ENCODE results near the gene RELT.
"Not testable (repeated sequence)": the region's sequence is repeated elsewhere in the genome, so short reads cannot be mapped to it uniquely, and the experiment has no call there.

Gene RELT

GRCh38 chr11:73429121-73429750, 53.0 kb downstream of the RELT start:
- Histone ChIP-seq H3F3A (ENCODE audit: control insufficient read depth, insufficient read depth) (no peaks in the 10 kb centered on the region), H3K4me3 (ENCODE audit: low read length) (no peak overlapping the region), H3K4me1 (ENCODE audit: control insufficient read depth, low read length) (no peaks in the 10 kb centered on the region), H3K79me2 (ENCODE audit: control insufficient read depth, low read length) (no peaks in the 10 kb centered on the region), H3K9me3 (ENCODE audit: control insufficient read depth, insufficient read depth, low read length) (no peaks in the 10 kb centered on the region), H3K4me2 (ENCODE audit: low read length) (no peak overlapping the region), H3K36me3 (ENCODE audit: control insufficient read depth, low read length) (no peaks in the 10 kb centered on the region), H4K20me1 (ENCODE audit: control insufficient read depth, insufficient read depth, low read depth, low read length) (no peaks in the 10 kb centered on the region), H3K9me2 (replicated peaks; ENCODE audit: control insufficient read depth, low read length) (no peaks in the 10 kb centered on the region), H3K27ac (ENCODE audit: low read depth, low read length) (no peak overlapping the region), H3K27me3 (ENCODE audit: control insufficient read depth, low read length) (no peaks in the 10 kb centered on the region)
- TF ChIP-seq CTCF (IDR thresholded peaks at IDR 0.05; ENCODE audit: low read depth, low read length, poor library complexity, severe bottlenecking) (no peak), EZH2phosphoT487 (IDR thresholded peaks at IDR 0.05; ENCODE audit: borderline replicate concordance, low read length) (no peak)

GRCh38 chr11:73430326-73430725, 54.1 kb downstream of the RELT start:
- no peaks in the 10 kb centered on the region for H3F3A ChIP-seq (ENCODE audit: control insufficient read depth, insufficient read depth)
- H3K9me3 ChIP-seq (ENCODE audit: control insufficient read depth, insufficient read depth, low read length): no peaks in the 10 kb centered on the region

GRCh38 chr11:73431396-73431795, 55.2 kb downstream of the RELT start:
- H3F3A ChIP-seq (ENCODE audit: control insufficient read depth, insufficient read depth): no peaks in the 10 kb centered on the region
- H3K4me3 ChIP-seq (ENCODE audit: low read length): no peak overlapping the region
- TF ChIP-seq CTCF (IDR thresholded peaks at IDR 0.05; ENCODE audit: low read depth, low read length, poor library complexity, severe bottlenecking) (no peak), EZH2phosphoT487 (IDR thresholded peaks at IDR 0.05; ENCODE audit: borderline replicate concordance, low read length) (no peak)
- H3K27me3 ChIP-seq (ENCODE audit: control insufficient read depth, low read length): no peaks in the 10 kb centered on the region
- H3K27ac ChIP-seq (ENCODE audit: low read depth, low read length): no peak overlapping the region
- no peaks in the 10 kb centered on the region for H3K9me2 ChIP-seq (replicated peaks; ENCODE audit: control insufficient read depth, low read length)
- H3K79me2 ChIP-seq (ENCODE audit: control insufficient read depth, low read length): no peaks in the 10 kb centered on the region
- H3K9me3 ChIP-seq (ENCODE audit: control insufficient read depth, insufficient read depth, low read length): no peaks in the 10 kb centered on the region
- no peaks in the 10 kb centered on the region for H4K20me1 ChIP-seq (ENCODE audit: control insufficient read depth, insufficient read depth, low read depth, low read length)
- no peak overlapping the region for H3K4me2 ChIP-seq (ENCODE audit: low read length)
- H3K4me1 ChIP-seq (ENCODE audit: control insufficient read depth, low read length): no peaks in the 10 kb centered on the region
- H3K36me3 ChIP-seq (ENCODE audit: control insufficient read depth, low read length): no peaks in the 10 kb centered on the region

More at GRCh38 chr11:73430326-73430725, 54.1 kb downstream of the RELT start:
- no peaks in the 10 kb centered on the region for H3K27me3 ChIP-seq (ENCODE audit: control insufficient read depth, low read length)
- no peaks in the 10 kb centered on the region for H3K79me2 ChIP-seq (ENCODE audit: control insufficient read depth, low read length)
- H3K27ac ChIP-seq (ENCODE audit: low read depth, low read length): no peak overlapping the region
- H3K9me2 ChIP-seq (replicated peaks; ENCODE audit: control insufficient read depth, low read length): no peaks in the 10 kb centered on the region
- no peaks in the 10 kb centered on the region for H3K36me3 ChIP-seq (ENCODE audit: control insufficient read depth, low read length)
- no peak for TF ChIP-seq EZH2phosphoT487 (IDR thresholded peaks at IDR 0.05; ENCODE audit: borderline replicate concordance, low read length)
- no peak overlapping the region for H3K4me2 ChIP-seq (ENCODE audit: low read length)
- H4K20me1 ChIP-seq (ENCODE audit: control insufficient read depth, insufficient read depth, low read depth, low read length): no peaks in the 10 kb centered on the region
- no peak overlapping the region for H3K4me3 ChIP-seq (ENCODE audit: low read length)
- H3K4me1 ChIP-seq (ENCODE audit: control insufficient read depth, low read length): no peaks in the 10 kb centered on the region

- H3K4me1 ChIP-seq (ENCODE audit: control insufficient read depth, low read length); H3K36me3 ChIP-seq (ENCODE audit: control insufficient read depth, low read length); H3K9me2 ChIP-seq (replicated peaks; ENCODE audit: control insufficient read depth, low read length); H3K4me2 ChIP-seq (ENCODE audit: low read length); H3K27ac ChIP-seq (ENCODE audit: low read depth, low read length); H3K9me3 ChIP-seq (ENCODE audit: control insufficient read depth, insufficient read depth, low read length); H3K4me3 ChIP-seq (ENCODE audit: low read length); H3K79me2 ChIP-seq (ENCODE audit: control insufficient read depth, low read length); H4K20me1 ChIP-seq (ENCODE audit: control insufficient read depth, insufficient read depth, low read depth, low read length); H3K27me3 ChIP-seq (ENCODE audit: control insufficient read depth, low read length); H3F3A ChIP-seq (ENCODE audit: control insufficient read depth, insufficient read depth): not testable (repeated sequence)
These were observed 60.7 kb downstream of the RELT start for GRCh38 chr11:73436859-73437258.

Measured in DOHH2 (cell line).